HCEC 1CT (cell line): Measurements from ENCODE around the gene COL1A1.

Experiments used
- DNase-seq: peaks from one replicate; pipeline ENCODE4 v3.0.0-alpha.2; 2017

The COL1A1 gene

DNA sequence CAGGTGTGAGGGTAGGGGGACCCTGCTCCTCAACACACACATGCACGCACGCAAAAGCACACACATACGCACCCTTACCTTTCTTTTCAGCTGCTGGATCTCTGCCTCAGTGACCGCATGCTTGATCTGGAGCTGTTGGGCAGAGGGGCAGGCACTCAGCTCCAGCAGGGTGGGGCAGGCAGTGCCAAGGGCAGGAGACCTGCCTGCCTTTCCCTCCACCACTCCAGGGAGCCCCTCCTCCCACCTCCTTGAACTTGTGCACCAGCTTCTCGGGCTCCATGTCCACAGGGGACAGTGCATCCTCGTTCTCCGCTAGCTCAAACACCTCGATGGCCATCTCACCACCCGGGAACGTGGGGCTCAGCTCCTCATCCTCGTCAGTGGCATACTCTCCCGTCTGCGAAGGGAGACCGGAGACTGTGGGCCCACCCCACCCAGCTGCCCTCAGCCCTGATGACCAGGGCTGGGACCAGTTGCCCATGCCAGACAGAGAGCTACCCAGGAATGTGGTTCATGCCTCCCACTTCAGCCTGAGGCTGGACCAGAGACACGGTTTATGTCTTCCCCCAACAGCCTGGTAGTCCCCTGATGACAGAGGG lies 62.1 kb downstream of the COL1A1 start:
- DNase-seq = no peak

DNA sequence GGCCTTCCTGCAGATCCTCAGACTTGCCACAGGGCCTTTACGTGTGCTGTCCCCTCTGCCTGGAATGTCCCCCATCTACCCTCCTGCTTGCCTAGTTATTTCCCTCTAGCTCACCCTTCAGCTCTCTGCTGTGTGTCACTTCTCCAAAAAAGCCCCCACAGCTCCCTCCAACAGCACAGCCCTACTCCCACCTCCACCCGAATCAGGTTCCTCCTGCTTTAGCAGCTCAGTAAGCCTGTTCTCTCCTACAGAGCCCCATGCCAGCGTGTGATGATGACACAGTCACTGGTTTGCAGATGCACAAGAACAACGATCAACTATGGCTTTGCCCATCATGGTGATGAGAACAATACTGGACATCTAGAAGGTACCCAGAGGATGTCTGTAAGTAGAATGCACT lies 64.4 kb downstream of the COL1A1 start:
- no peak for DNase-seq

DNA sequence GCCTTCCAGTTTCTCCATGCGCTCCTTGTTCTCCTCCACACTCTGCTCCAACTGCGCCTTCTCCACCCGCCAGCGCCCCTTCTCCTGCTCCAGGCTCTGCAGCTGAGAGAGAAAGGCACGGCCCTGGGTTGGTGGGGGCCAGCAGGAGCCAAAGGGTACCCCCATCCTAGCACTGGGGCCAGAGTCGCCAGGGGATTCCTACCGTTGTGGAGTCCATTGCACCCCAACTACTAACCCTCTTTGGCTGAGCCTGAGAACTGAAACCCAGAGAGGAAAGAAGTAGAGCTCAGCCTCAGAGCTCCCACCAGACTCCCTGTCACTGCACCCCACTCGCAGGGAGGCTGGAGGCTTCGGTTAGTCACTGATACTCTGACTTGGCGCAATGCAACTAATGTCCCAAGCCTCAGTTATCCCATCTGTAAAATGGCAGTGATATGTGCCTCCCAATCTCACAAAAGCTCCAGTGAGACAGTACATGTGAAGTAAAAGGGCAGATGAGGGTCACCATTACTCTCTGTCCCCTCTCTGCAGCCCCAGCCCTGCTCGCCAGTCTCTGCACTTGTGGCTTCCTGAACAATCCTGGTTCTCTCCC lies 65.2 kb downstream of the COL1A1 start:
- DNase-seq = no peak

DNA sequence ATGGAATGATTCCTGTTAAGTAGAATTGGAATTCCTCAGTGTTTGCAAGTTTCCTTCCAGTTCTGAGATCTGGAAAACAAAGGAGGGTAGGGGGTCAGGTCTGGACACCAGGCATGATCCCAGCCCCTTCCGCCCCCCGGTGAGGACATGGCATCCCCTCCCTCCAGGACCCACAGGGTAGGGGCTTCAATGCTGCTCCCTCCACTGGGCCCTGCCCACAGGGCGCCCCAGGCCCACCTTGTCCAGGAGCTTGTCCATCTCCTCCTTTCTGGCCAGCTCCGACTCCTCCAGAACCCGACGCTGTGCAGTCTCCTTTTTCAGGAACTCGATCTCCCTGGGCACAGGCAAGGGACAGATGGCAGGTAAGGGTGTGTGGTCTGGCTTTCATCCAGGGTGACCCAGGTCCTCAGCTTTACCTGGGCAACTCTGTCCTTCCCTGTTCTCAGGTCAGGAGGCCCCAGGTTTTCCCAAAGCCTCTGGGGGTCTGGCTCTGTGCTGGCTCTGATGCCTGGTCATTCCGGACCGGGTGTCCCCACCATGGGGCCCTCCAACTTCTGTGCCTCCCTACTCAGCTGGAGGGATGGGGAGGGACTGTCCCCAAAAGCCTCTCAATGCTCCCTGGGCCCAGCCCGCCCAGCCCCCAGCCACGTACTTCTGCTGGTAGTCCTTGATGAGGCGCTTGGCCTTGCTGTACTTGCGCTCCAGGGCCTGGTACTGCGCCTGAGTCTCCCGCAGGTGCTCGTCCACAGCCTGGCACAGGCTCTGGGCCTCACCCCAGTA lies 65.9 kb downstream of the COL1A1 start:
- DNase-seq = no peak

DNA sequence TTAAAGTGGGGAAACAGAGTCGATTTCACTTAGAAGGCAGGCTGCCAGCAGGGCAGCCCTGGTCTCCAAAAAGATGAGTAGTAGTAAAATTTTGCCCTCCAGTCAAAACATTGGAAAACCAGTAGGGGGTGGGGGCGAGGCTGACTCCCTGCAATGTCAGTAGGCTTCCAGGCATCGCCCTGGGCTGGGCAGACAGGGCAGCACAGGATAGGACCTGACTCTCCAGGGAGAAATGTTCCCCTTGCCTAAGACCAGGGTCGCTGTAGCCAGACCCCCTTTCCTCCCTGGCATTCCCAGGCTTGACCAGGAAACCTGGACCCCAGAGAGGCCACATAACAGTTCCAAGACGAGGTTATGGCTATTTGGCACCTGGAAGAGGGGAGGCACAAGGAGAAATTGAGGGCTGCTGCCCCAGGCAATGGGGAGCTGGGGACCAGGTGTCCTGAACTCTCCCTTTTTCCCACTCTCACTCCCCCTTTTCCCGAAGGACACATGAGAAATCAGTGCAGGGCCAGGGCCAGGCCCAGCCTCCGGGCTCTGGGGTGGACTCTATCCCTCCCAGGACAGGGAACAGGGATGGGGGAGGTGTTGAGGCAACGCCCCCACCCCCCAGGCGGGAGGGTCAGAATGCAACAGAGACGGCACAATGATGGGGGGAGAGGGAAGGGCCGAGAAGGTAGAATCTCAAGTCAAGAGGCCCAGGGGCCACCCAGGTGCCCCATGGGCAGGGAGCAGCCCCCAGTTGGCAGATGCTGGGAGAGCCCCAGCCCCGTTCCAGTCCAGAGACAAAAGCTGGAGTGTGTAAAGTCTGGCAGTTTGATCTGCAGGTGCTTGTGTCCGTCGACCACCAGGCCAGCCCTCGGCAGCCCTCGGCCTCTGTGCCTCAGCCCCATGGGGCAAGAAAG lies 67.0 kb downstream of the COL1A1 start:
- DNase-seq = no peak

DNA sequence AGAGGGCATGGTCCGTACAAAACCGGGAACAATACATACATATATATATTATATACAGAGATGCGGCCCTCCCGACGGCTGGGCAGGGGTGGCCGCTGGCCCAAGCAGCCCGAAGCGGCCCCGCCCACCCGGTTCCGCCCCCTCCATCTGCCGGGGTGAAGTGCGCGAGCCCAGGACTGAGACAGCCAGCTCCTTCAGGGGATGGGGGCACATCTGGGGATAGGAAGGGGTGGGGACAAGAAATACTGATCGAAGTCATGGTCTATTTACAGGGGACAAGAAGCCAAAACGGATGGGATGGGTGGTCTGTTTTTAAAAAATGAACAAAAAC lies 67.7 kb downstream of the COL1A1 start:
- no peak for DNase-seq
